Thyroid gland (tissue), 4 donors: ENCODE data around the gene SPATA20.

Source experiments
- CTCF ChIP-seq, 6 experiments: fragments of 200-600 bp in 3 of 6; fragments of 450-650 bp in 3 of 6; sonication (generic) in 3 of 6; IDR thresholded peaks; one replicate each; pipeline ENCODE4 v1.5.1; 2016 to 2019; ENCODE audit warnings: antibody characterized with exemption in 6 of 6, mild to moderate bottlenecking in 2 of 6, inconsistent platforms in 1 of 6, moderate library complexity in 1 of 6
- POLR2A ChIP-seq, 2 donors: fragments of 450-650 bp; IDR thresholded peaks; one replicate each; pipeline ENCODE4 v1.6.1; 2017; ENCODE audit warnings: antibody characterized with exemption in 2 of 2, mild to moderate bottlenecking in 2 of 2, moderate library complexity in 1 of 2

- no peak for TF ChIP-seq CTCF (IDR thresholded peaks at IDR 0.05)
- no peak for TF ChIP-seq POLR2A (IDR thresholded peaks at IDR 0.05)
Measured at GRCh38 chr17:50577451-50577954, 30.5 kb downstream of the SPATA20 start.
